ENCODE measurements around the gene PROX2.
A peak's percentile ranks its signal among the peaks of the same experiment; 100 is the strongest.

The PROX2 gene, protein sequence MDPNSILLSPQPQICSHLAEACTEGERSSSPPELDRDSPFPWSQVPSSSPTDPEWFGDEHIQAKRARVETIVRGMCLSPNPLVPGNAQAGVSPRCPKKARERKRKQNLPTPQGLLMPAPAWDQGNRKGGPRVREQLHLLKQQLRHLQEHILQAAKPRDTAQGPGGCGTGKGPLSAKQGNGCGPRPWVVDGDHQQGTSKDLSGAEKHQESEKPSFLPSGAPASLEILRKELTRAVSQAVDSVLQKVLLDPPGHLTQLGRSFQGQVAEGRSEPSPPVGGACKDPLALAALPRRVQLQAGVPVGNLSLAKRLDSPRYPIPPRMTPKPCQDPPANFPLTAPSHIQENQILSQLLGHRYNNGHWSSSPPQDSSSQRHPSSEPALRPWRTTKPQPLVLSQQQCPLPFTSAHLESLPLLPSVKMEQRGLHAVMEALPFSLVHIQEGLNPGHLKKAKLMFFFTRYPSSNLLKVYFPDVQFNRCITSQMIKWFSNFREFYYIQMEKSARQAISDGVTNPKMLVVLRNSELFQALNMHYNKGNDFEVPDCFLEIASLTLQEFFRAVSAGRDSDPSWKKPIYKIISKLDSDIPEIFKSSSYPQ

DNA sequence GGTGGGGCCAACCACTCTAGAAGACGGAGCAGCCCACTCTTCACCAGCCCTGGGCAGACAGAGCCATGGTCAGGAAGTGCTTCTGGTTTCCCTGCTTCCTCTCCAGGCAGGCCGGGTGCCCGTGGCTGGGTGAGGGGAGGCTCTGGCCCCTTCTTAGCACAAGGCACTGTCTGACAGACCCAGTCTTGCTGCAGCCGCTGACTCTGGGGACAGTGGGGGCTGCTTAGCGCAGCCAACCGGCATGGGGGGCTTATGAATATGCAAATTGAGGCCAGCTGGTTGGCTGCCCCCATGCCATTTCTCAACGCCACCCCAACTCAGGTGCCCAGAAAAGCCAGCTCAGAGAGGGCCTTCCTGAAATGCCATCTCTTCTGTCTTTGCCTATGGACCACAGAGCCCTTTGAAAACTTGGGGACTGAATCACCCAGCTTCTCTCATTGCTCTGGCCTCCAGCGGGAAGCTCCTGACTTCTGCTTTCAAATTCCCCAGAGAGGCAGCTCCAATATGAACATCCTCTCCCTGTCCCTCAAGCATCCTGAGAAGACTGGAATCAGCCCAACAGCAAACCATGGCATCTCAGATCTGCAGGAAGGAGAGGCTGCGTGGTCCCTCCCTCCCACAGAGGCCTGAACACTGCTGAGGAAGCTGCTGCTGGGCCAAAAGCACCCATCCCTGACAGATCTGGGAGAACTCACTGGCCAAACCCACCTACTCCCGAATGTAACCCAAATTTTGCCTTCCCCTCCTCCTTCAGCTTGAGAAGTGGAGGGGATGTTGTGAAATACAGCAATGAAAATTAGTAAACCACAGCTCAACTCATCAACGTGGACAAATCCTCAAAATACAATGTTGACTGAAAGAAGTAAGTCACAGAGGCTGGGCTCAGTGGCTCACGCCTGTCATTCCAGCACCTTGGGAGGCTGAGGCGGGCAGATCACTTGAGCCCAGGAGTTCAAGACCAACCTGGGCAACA, at the start of gene PROX2:
PROX2 (minus strand) TSS at position 205 of the 973 bp plus-strand sequence. CDS start 12,311 bp downstream, outside the sequence.
- DNase-seq, result no peak

DNA sequence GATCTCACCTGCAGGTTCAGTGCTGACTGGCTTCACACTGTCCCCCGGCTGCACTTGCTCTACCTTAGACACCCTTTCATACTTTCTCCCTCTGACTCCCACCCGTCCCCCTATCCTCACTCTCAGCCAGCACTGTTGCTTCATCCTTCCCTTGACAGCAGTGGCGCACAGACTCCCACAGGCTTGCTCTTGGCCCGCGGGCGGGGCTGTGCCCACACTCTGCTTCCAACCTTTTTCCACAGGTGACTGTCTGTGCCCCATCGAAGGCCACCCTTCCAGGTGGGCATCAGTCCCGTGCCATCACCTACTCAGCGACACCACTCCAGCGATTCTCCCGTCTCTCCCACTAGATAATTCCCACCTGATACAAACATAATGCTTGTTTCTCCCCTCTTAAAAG, 48.1 kb upstream of the PROX2 start:
- no peak for DNase-seq

DNA sequence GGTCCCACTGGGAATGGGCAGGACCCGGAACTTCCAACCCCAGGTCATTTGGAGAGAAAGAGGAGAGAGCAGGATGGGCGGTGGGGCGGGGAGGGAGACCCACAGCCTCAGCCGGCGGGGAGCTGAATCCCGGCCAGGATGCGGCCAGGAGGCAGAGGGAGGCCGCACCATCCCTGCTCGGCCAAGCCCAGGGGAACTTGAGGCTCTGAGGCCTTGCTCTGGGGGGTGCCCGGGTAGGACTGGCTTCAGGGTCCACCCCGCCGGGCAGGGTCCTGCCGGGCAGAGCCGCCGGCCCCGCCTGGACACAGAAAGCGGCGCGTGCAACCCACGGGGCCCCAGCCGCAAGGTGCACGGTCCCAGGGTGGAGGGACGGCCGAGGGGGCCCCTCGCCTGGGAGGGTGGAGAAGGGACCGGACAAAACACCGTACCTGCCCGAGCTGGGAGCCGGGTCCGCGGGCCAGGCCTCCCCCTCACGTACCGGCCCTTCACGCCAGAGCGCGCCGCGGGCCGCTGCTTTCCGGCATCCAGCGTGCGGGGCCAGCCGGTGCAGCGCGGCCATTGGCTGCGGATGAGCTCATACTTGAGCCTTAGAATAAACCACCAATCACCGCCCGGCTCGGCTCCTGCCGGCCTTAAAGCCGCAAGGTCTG, 46.9 kb upstream of the PROX2 start, which contains the start of gene RPS6KL1:
RPS6KL1 (minus strand) TSS at position 509 of the 650 bp plus-strand sequence. CDS start 1,719 bp downstream, outside the sequence.
- peak; percentile 44 for DNase-seq

DNA sequence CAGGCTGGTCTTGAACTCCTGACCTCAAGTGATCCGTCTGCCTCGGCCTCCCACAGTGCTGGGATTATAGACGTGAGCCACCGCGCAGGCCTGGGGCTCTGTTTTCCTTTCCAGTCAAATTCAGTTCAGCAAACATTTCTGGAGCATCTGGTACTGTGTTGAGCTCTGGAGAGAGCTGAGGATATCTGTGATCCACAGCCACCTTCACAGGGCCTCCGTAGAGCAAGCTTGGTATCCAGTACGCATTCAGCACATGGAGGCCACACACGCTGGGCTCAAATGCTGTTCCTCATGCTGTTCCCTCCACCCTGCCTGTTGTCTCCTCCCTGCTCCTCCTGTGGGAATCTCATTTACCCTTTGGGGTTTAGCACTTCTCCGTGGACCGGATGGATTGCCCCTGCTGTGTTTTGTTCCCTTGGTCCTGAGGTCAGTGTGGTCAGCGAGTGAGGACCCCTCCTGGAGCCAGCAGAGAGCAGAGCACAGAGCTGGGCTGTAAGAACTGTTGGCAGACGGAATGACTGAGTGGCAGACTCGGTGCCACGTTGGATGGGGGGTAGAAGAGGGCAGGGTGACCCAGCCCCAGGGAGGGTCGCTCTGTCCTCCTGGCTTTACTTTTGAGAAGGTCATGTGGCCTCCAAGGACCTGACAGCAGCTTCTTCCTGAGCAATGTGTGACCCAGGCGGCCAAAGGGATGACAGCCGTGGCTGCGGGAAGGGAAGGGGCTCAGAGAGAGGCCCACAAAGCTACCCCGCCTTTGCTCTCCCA, 46.2 kb upstream of the PROX2 start:
- no peak for DNase-seq

DNA sequence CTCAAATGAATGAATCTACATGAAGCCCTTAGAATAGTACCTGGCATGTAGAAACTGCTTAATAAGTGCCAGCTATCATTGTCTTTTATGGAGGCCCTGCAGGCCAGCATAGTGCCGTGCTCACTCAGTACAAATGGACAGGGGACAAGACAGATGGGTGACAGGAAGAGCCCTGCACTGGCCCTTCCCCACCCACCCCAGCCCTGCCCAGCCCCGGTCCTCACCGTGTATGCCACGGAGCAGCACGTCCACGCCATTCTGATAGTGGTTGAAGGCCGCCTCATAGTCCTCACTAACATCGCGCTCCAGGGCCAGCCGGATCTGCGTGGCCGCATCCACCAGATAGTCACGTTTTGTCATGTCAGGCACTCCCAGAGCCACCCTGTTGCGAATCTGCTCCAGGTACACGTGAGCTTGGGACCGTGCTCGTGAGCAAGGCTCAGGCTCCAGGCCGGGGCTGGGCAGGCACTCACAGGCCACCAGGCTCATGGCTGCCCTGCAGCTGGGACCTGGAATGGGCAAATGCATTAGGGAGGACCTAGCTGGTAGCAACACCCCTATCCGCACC, 45.2 kb upstream of the PROX2 start:
- no peak for DNase-seq

DNA sequence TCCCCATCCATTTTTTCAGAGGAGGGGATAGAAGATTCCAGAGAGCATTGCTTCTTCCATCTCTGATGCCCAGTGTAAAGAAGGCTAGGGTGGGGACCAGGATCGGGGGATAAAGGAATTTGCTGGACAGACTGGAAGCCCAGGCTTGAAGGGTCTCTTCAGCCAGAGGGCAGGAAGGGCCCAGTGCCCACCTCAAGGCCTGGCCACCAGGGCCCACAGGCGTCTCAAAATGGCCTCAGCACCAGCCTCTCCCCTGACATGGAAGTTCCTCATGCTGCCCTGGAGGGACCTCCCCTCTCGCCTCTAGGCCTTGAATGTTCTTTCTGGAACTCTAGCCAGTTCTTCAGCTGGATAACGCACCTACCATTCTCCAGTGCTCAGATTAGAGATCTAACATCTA, 44.3 kb upstream of the PROX2 start:
- DNase-seq, result no peak

DNA sequence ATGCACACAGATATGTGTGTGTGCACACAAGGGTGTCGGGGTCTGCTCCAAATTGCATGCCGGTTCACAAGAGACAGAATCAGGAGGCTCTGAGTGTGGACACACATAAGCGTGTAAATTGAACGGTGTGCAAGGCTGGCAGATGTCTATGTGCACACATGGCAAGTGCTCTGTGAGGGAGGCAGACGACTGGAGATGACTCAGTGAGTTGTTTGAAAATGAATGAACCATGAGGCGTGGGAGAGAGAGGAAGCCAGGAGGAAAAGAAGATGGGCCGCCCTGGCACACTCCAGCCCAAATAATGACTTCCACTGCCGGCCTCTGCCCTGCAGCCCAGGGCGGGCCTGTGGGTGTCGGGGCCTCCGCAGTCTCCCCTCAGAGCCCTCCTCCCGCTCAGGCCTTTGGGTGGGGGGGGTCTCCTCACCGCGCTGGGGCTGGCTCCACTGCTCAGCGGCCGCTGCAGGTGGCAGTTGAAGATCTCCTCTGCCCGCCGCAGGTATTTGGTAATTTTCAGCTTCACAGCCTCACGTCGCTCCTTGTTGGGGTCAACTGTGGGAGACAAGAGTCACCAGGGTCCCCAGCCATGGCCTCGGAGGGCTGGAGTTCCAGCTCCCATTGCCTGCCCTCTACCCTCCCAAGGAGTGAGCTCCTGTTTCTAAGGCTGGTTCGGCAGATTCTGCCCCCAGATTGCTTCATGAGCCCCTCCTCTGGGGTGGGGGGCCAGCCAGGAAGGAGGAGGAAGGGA, 43.6 kb upstream of the PROX2 start:
- DNase-seq, result no peak

DNA sequence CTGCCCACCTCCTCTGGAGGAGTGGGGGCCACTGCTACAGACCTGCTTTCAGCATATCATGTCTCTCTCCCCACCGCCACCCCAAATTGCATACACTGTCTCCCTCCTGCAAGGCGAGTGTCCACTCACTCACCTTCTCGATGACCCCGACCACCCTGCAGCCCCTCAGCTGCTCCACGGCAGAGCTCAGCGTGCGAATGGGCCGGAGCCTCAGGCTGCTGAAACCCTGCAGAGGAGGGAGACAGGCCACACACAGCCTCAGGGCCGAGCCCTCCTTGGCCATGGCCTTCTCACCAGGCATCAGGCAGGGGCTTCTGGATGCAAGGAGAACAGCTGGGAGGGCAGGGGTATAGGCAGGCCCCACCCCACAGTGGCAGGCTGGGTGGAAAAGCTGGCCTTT, 42.4 kb upstream of the PROX2 start:
- DNase-seq, result no peak

DNA sequence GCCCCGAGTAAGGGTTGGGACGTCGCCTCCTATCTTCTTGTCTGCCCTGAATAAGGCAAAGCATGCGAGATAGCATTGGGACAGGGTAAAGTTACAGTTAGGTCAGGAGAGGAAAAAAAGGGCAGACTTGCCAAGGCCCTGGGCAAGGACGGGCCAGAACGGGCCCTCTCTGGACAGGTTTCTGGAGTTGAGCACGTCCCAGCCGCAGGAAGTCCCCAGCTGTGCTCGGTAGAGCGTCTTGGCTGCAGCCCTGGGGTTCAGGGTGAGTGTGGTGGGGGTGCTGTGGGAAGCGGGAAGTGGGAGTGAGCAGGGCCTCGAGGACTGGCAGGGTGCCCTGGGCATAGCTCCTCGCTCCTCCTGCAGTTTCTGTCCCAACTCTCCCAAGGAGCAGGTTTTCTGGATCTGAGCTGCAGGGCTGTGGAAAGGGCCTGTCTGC, 41.7 kb upstream of the PROX2 start:
- DNase-seq, result no peak

DNA sequence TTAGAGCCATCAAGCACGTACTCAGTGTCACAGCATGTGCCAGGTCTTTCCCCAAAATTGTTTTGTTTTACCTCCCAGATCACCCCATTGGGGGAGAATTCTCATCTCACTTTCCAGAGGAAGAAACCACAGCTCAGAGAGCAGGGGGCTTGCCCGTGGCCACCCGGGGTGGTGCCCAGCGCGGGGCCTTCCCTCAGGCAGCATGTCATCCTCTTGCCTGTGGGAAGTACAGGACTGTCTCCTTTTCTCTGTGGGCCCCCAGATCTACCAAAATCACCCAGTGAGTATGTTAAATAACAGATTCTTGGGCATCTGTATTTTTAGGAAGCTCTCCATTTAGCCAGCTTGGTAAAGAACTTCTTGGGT, 41.2 kb upstream of the PROX2 start:
- DNase-seq, result no peak

DNA sequence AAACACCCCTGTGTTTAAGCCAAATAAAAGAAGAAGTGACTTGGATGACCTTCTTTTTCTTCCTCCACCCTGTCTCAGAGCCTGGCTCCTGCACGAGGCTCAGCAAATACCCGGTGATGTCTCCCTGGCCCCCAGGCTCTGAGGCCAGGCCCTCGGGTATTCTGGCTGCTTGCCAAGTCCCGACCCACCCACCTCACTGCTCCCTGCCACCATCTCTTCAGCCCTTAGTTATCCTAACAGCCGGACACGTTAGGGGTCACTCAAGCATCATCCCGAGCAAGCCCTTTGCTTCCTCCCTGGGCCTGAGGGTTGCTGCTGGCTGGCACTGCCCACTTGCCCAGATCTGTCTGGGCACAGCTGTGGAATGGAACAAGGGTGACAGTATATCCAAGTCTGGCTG, 39.9 kb upstream of the PROX2 start:
- DNase-seq, result no peak

DNA sequence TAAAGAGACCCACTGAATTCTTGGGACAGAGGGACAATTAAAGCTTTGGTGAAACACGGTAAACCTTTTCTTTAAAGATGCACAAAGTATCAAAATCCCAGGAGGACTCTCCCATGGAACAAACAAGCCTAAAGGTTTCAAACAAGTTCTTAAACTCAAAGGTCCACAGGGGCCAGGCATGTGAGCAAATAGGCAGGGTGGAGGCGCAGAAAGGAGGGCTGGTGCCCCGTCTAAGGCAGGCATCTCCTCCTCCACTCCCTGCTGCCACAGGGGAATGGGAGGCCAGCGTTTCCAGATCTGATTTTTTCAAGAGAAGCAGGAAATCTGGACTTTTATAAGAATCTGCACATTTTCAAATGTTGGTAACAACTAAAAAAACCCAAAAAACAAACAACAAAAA, 39.5 kb upstream of the PROX2 start:
- no peak for DNase-seq

DNA sequence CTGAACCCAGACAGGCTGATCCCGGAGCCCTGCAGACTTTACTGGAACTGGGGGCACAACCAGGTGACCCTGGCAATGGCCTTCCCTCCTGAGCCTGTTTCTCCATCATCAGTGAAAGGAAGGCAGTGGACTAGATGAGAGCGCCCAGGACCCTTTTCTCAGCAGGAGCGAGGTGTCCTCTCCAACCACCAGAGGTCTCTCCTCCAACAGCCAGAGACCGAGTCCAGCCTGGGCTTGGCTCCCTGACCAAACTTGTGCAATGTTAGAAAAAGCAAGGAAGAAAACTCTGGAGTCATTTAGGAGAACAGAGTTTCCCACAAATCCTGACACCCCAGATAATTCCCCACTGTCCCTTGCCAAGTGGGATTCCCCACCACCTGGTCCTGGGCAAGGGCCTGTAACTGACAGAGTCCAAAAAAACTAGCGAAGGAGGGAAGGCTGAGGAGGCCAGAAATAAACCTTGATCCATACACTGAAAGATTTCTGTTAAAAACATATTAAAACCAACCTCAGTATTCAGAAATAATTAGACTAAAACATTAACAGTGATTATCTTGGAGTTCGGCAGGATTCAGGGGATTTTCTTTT, 38.1 kb upstream of the PROX2 start:
- no peak for DNase-seq

DNA sequence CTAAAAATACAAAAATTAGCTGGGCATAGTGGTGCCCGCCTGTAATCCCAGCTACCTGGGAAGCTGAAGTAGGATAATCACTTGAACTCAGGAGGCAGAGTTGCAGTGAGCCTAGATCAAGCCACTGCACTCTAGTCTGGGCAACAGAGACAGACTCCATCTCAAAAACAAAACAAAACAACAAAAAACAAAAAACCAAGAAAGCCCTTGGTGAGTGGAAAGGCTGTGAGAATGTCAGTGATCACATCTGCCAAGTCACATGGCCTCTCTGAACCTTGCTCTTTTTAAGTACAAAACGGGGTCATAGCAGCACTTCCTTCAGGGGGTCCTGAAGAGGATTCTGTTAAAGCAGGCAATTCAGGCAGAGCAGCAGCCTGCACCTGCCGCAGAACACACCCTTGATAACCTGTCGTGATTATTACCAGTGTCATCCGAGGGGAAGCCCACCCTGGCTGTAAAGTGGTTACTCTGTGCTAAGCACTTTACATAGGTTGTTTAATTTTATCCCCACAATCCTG, 37.5 kb upstream of the PROX2 start:
- DNase-seq, result no peak

DNA sequence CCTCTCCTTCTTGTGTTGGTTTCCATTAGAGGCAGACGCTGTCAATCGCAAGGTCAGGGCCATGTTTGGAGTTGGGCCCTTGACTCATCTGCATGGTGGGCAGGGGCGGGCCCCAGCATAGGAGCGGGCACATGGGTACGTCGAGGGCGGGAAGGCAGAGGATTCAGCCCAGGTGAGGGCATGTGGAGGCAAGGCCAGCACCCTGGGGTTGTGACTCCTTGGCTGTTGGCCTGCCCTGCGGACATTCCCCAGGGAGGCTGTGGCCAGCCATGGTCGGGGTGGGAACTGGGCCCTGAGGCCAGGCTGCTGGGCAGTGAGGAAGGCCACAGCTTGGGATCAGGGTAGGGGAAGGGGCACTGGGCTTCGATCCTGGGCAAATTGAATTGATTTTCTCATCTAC, 36.9 kb upstream of the PROX2 start:
- no peak for DNase-seq

DNA sequence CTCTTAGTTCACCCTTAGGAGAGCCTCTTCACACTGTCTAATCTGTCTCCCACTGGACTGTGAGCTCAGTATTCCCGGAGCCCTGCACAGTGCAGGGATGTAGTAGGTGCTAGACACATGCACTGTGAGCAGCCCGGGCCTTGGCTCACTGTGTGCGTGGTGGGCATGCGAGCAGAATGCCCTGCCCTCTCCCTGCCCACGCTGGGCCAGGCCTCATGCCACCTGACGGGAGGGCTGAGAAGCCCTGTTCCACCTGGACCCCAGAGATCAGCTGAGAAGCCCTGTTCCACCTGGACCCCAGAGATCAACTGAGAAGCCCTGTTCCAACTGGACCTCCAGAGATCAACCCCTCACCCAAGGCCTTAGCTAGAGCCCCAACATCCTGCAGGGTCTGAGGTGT, 36.2 kb upstream of the PROX2 start:
- DNase-seq, result no peak

DNA sequence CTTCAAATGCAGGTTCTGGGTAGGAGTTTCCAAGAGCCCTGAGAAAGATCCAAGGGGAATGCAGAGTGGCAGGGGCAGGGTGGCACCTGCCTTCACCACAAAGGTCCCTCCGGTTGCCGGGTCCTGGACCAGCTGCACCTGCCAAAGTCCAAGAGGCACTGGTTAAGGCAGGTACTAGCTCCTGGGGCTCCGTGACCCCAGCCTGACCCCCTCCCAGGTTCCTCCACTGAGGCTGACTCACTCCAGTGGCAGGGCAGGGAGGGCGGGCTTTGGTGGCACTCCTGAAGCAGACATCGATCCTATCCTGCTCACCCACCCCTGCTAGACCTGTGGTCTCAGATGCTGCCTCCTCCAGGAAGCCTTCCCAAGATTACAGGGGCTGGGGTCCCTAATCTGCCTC, 35.8 kb upstream of the PROX2 start:
- DNase-seq, result no peak

DNA sequence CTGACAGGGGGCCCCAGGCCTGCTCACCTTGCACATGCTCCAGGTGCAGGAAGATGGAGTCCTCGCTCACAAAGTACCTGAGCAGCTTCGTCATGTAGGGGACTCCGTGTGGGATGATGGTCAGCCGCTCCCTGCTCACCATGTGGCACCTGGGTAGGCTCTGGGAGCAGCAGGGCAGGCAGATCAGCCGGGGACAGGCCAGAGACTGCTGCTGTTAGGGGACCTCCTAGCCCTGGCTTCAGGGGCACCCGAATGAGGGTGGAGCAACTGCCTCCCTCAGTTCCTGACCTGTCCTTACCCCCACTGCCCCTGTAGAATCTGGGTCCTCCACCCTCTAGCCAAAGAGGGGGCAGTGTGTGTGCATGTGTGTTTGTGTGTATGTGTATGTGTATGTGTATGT, 35.3 kb upstream of the PROX2 start:
- no peak for DNase-seq

DNA sequence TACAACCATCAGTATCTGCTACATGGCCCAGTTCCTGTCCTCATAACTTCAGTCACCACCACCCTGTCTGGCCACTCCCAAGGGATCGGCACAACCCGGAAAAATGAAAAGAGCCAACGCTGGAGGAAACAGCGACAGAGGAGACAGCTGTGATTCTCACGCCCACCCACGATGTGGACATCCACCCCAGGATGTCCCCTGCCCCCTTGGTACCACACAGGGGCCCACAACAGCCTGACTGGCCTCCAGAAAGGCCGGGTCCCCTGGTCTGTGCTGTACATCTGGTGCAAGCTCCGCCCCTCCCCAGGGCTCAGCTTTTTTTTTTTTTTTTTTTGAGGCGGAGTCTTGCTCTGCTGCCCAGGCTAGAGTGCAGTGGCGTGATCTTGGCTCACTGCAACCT, 34.6 kb upstream of the PROX2 start:
- DNase-seq, result no peak

DNA sequence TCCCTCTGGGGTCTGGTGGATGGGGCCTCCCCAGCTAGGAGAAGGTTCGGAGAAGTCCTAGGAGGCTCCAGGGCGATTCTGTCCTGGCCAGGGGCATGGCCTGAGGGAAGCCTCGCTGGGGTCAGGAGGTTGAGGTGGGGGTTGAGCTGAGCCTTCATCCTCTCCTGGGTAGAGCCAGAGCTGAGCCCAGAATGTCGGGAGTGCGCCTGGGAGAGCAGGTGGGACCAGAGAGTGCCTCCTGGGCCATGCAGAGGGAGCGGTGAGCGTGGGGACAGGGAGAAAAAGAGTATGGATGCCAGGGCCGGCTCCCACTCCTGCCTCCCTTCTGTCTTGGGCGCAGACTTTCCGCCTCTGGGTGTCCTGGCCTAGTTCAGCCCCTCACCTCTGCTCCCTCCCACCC, 34.0 kb upstream of the PROX2 start:
- no peak for DNase-seq
